Measurements from ENCODE around the gene GTF2H1. TPM values are rescaled to one million over a fixed set of nuclear protein-coding genes. Genes with fewer than 3 reads are reported as not detected.
"Not testable (repeated sequence)": the region's sequence is repeated elsewhere in the genome, so short reads cannot be mapped to it uniquely, and the experiment has no call there.

The GTF2H1 gene
- total and polyA plus RNA-seq, 4 donors: 41.1 to 78.7 (median 52.4) TPM

DNA sequence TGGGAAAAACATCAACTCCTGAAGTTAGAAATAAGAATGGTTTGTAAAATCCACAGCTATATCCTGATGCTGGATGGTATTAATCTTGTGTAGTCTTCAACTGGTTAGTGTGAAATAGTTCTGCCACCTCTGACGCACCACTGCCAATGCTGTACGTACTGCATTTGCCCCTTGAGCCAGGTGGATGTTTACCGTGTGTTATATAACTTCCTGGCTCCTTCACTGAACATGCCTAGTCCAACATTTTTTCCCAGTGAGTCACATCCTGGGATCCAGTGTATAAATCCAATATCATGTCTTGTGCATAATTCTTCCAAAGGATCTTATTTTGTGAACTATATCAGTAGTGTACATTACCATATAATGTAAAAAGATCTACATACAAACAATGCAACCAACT lies 85.0 kb downstream of the GTF2H1 start:
- peaks cover 37% of the 10 kb centered on the region for H3K36me3 ChIP-seq (ENCODE audit: control insufficient read depth, insufficient read depth, low read length)
- not testable (repeated sequence) for H3K9me3 ChIP-seq (ENCODE audit: control insufficient read depth, insufficient read depth, low read length); H3K27ac ChIP-seq (ENCODE audit: low read depth, low read length)

DNA sequence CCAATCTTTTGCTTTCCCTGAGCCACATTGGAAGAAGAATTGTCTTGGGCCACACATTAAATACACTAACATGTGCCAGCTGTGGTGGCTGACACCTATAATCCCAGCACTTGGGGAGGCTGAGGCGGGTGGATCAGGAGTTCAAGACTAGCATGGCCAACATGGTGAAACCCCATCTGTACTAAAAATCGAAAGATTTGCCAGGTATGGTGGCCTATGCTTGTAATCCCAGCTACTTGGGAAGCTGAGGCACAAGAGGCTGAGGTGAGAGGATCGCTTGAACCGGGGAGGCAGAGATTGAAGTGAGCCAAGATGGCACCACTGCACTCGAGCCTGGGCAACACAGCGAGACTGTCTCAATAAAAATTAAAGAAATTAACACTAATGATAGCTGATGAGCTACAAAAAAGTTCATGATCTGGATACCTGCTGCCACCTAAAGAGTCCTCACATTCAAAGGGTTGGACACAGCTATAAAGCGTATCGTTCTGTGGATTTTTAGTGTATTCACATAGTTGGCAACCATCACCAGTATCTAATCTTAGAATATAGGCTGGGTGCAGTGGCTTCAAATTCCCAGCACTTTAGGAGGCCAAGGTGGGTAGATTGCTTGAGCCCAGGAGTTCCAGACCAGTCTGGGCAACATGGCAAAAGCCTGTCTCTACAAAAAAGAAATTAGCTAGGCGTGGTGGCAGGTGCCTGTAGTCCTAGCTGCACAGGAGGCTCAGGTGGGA lies 86.4 kb downstream of the GTF2H1 start:
- Histone ChIP-seq H3K27ac (ENCODE audit: low read depth, low read length) (no peak overlapping the region), H3K36me3 (ENCODE audit: control insufficient read depth, insufficient read depth, low read length) (peaks cover 31% of the 10 kb centered on the region), H3K4me1 (ENCODE audit: control insufficient read depth, insufficient read depth, low read length) (peaks cover 7% of the 10 kb centered on the region), H3K4me3 (ENCODE audit: low read depth, low read length) (no peak overlapping the region), H3K9me3 (ENCODE audit: control insufficient read depth, insufficient read depth, low read length) (no peaks in the 10 kb centered on the region), H3K27me3 (ENCODE audit: control insufficient read depth, insufficient read depth, low read length) (no peaks in the 10 kb centered on the region)
- DNase-seq (ENCODE audit: low read depth in 4 of 6, low spot score in 6 of 6): no peak
- WGBS (ENCODE audit: insufficient coverage): 94% methylated on average over 3 of the region's 9 CpGs

More for the DNA sequence above, 85.0 kb downstream of the GTF2H1 start:
- DNase-seq (ENCODE audit: low read depth in 4 of 6, low spot score in 6 of 6); H3K4me1 ChIP-seq (ENCODE audit: control insufficient read depth, insufficient read depth, low read length); H3K4me3 ChIP-seq (ENCODE audit: low read depth, low read length); H3K27me3 ChIP-seq (ENCODE audit: control insufficient read depth, insufficient read depth, low read length): not testable (repeated sequence)
- WGBS (ENCODE audit: insufficient coverage): no CpG with 5 or more reads among the region's 3 CpGs

- Histone ChIP-seq H3K4me1 (ENCODE audit: control insufficient read depth, insufficient read depth, low read length) (peaks cover 7% of the 10 kb centered on the region), H3K4me3 (ENCODE audit: low read depth, low read length) (no peak overlapping the region), H3K27me3 (ENCODE audit: control insufficient read depth, insufficient read depth, low read length) (no peaks in the 10 kb centered on the region), H3K27ac (ENCODE audit: low read depth, low read length) (no peak overlapping the region), H3K9me3 (ENCODE audit: control insufficient read depth, insufficient read depth, low read length) (no peaks in the 10 kb centered on the region), H3K36me3 (ENCODE audit: control insufficient read depth, insufficient read depth, low read length) (no peaks in the 10 kb centered on the region)
- WGBS (ENCODE audit: insufficient coverage): 80% methylated on average over 1 of the region's 3 CpGs
- DNase-seq (ENCODE audit: low read depth in 4 of 6, low spot score in 6 of 6): no peak
Measured at GRCh38 chr11:18416459-18416858, 94.1 kb downstream of the GTF2H1 start.

Small RNA genes lying within 50 kb of the gene (small RNA-seq; reads per million reads assigned to genes)
- 0.12 reads per million for gene MIR3159 (ENCODE audit: low replicate concordance)

Other genes starting within 250 kb of the GTF2H1 start
- gene SAAL1, start 216.5 kb upstream of the GTF2H1 start, total RNA-seq: 10 to 100 TPM; 16.6 to 18.9 TPM
- 10 to 100 TPM; 26.6 to 30.5 TPM for gene SAAL1, start 216.5 kb upstream of the GTF2H1 start, polyA plus RNA-seq (ENCODE audit: insufficient read length in 2 of 2)
- under 1 TPM in 1 of 2 donors, not detected in 1; 0.50 TPM for gene MRGPRX3, start 190.0 kb upstream of the GTF2H1 start, total RNA-seq
- not detected for gene MRGPRX3, start 190.0 kb upstream of the GTF2H1 start, polyA plus RNA-seq (ENCODE audit: insufficient read length in 2 of 2)
- under 1 TPM in 1 of 2 donors, not detected in 1; 0.20 TPM for gene MRGPRX4, start 149.7 kb upstream of the GTF2H1 start, total RNA-seq
- not detected for gene MRGPRX4, start 149.7 kb upstream of the GTF2H1 start, polyA plus RNA-seq (ENCODE audit: insufficient read length in 2 of 2)
- gene SAA4, start 85.8 kb upstream of the GTF2H1 start, total RNA-seq: not detected
- gene SAA4, start 85.8 kb upstream of the GTF2H1 start, polyA plus RNA-seq (ENCODE audit: insufficient read length in 2 of 2): under 1 TPM in 1 of 2 donors, not detected in 1; 0.59 TPM
- gene SAA2, start 73.9 kb upstream of the GTF2H1 start, total RNA-seq: not detected
- gene SAA2, start 73.9 kb upstream of the GTF2H1 start, polyA plus RNA-seq (ENCODE audit: insufficient read length in 2 of 2): under 1 TPM in 1 of 2 donors, not detected in 1; 0.39 TPM
- gene SAA1, start 56.3 kb upstream of the GTF2H1 start, total RNA-seq: not detected
- gene SAA1, start 56.3 kb upstream of the GTF2H1 start, polyA plus RNA-seq (ENCODE audit: insufficient read length in 2 of 2): not detected
- 10 to 100 TPM; 34.2 to 80.3 TPM for gene HPS5, start 427 bp upstream of the GTF2H1 start, total RNA-seq
- 10 to 100 TPM; 14.5 to 20.9 TPM for gene HPS5, start 427 bp upstream of the GTF2H1 start, polyA plus RNA-seq (ENCODE audit: insufficient read length in 2 of 2)
- gene LDHA, start 72.0 kb downstream of the GTF2H1 start, total RNA-seq: 100 to 1,000 TPM; 261 to 391 TPM
- 100 to 1,000 TPM; 308 to 343 TPM for gene LDHA, start 72.0 kb downstream of the GTF2H1 start, polyA plus RNA-seq (ENCODE audit: insufficient read length in 2 of 2)
- gene LDHC, start 89.8 kb downstream of the GTF2H1 start, total RNA-seq: under 1 TPM in 1 of 2 donors, not detected in 1; 0.10 TPM
- gene LDHC, start 89.8 kb downstream of the GTF2H1 start, polyA plus RNA-seq (ENCODE audit: insufficient read length in 2 of 2): not detected
- gene LDHAL6A, start 133.3 kb downstream of the GTF2H1 start, total RNA-seq: under 1 TPM; 0.06 to 0.20 TPM
- gene LDHAL6A, start 133.3 kb downstream of the GTF2H1 start, polyA plus RNA-seq (ENCODE audit: insufficient read length in 2 of 2): 1 to 10 TPM in 1 of 2 donors, under 1 TPM in 1; 0.54 to 1.6 TPM
- gene TSG101, start 204.4 kb downstream of the GTF2H1 start, total RNA-seq: 100 to 1,000 TPM in 1 of 2 donors, 10 to 100 TPM in 1; 75.4 to 110 TPM
- 10 to 100 TPM; 79.6 to 88.8 TPM for gene TSG101, start 204.4 kb downstream of the GTF2H1 start, polyA plus RNA-seq (ENCODE audit: insufficient read length in 2 of 2)